ENCODE measurements around the gene PTH1R.

PTH1R gene

DNA sequence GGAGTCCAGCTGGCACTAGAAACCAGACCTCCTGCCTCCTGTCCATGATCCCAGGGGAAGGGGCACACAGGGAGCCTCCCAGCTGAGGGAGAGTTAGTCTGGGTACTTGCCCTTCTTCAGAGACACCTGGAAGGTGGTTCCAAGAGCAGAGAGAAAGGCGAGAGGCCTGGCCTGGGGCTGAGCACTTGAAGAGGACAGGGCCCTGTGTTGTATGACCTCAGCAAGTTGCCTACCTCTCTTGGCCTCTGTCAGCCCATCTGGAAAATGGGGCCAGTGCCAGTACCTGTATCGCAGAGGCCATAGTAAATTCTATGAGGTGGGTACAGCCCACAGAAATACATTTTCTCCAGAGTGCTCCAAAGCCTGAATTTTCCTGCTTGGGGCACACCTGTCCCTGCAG lies 19.5 kb downstream of the PTH1R start:
- in situ Hi-C loops (cut with MboI; ENCODE audit: low pct_unique_long_range_greater_than_20kb, low sequenced_read_pairs, unreplicated experiment): loop anchor here (10.0 kb wide), 1 partner anchor 182 kb away; the partner anchor contains the start of gene PRSS50
- no peak for DNase-seq (ENCODE audit: low spot score)
- TF ChIP-seq, protein P1, sequence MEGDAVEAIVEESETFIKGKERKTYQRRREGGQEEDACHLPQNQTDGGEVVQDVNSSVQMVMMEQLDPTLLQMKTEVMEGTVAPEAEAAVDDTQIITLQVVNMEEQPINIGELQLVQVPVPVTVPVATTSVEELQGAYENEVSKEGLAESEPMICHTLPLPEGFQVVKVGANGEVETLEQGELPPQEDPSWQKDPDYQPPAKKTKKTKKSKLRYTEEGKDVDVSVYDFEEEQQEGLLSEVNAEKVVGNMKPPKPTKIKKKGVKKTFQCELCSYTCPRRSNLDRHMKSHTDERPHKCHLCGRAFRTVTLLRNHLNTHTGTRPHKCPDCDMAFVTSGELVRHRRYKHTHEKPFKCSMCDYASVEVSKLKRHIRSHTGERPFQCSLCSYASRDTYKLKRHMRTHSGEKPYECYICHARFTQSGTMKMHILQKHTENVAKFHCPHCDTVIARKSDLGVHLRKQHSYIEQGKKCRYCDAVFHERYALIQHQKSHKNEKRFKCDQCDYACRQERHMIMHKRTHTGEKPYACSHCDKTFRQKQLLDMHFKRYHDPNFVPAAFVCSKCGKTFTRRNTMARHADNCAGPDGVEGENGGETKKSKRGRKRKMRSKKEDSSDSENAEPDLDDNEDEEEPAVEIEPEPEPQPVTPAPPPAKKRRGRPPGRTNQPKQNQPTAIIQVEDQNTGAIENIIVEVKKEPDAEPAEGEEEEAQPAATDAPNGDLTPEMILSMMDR (IDR thresholded peaks at IDR 0.05; ENCODE audit: extremely low read depth, insufficient read depth, missing control alignments): no peak

DNA sequence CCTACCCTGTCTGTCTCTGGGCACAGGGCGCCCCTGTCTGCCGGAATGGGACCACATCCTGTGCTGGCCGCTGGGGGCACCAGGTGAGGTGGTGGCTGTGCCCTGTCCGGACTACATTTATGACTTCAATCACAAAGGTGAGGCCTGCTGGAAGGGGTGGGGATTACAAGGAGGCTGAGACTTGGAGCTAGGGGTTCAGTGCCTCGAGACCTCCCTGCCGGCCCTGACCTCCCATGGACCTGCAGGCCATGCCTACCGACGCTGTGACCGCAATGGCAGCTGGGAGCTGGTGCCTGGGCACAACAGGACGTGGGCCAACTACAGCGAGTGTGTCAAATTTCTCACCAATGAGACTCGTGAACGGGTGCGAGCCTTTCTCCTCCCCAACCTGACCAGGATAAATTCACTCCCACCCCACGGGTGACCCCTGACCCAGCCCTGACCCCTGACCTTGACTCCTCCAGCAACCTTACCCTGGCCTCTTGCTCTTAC lies 20.4 kb downstream of the PTH1R start:
- TF ChIP-seq, protein P1 (IDR thresholded peaks at IDR 0.05; ENCODE audit: extremely low read depth, insufficient read depth, missing control alignments): no peak
- DNase-seq (ENCODE audit: low spot score): no peak
- in situ Hi-C loops (cut with MboI; ENCODE audit: low pct_unique_long_range_greater_than_20kb, low sequenced_read_pairs, unreplicated experiment): loop anchor here (10.0 kb wide), 1 partner anchor 183 kb away; the partner anchor contains the start of gene PRSS50

DNA sequence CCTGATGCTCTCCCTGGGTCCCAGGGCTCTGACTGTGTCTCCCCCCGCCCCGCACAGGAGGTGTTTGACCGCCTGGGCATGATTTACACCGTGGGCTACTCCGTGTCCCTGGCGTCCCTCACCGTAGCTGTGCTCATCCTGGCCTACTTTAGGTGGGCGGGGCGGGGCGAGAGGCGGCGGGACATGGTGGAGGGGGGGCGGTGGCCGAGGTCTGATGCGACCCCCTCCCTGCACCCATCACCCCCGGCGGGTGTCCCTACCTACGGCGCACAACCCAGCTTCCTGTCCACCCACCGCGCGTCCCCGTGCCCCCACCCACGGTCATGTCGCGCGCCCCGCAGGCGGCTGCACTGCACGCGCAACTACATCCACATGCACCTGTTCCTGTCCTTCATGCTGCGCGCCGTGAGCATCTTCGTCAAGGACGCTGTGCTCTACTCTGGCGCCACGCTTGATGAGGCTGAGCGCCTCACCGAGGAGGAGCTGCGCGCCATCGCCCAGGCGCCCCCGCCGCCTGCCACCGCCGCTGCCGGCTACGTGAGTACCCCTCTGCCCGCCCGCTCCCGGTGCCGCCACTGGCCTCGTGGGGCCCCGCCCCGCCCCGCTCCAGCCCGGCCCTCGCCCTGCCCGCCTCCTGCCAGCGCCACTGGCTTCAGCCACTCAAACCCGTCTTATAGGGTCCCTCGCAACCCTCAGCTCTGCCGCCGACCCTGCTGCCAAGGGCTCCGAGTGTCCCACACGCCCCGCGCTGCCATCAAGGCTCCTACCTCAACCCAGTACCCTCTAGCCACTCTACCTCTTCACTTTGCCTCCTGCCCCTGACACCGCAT lies 21.0 kb downstream of the PTH1R start:
- TF ChIP-seq, protein P1 (IDR thresholded peaks at IDR 0.05; ENCODE audit: extremely low read depth, insufficient read depth, missing control alignments): no peak
- in situ Hi-C loops (cut with MboI; ENCODE audit: low pct_unique_long_range_greater_than_20kb, low sequenced_read_pairs, unreplicated experiment): loop anchor here (10.0 kb wide), 1 partner anchor 184 kb away; the partner anchor contains the start of gene PRSS50
- DNase-seq (ENCODE audit: low spot score): no peak

DNA sequence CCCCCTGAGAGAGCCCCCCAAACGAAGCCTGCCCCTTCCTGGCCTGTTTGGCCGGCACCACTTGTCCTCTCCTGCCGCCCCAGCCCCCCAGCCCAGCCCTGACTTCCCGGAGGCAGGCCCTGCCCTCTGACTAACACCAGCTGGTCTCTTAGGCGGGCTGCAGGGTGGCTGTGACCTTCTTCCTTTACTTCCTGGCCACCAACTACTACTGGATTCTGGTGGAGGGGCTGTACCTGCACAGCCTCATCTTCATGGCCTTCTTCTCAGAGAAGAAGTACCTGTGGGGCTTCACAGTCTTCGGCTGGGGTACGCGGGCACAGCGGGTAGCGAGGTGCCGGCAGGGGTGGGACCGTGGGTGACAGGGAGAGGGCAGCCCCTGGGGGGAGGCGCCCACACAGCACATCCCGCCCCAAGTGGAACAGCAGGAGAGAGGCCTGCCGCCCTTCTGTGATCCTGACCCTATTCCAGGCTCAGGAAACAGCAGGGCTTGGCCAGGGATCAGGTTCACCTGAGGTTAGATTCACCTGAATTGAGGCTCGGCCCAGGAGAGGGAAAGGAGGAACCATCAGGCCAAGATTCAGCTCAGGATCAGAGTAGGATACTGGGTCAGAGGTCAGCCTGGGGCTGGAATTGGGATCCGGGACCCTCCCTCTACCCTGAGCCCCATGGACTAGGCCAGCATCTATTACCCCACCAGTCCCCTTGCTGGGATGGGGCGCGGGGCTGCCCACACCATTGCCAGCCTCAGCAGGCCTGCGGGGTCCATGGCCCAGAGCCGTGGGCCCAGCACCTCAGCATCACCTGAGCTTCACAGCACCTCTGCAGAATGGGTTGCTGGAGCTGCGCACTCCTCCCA lies 21.9 kb downstream of the PTH1R start:
- TF ChIP-seq, protein P1 (IDR thresholded peaks at IDR 0.05; ENCODE audit: extremely low read depth, insufficient read depth, missing control alignments): no peak
- DNase-seq (ENCODE audit: low spot score): no peak
- in situ Hi-C loops (cut with MboI; ENCODE audit: low pct_unique_long_range_greater_than_20kb, low sequenced_read_pairs, unreplicated experiment): loop anchor here (10.0 to 25.0 kb wide), 2 partner anchors 185 to 463 kb away; partner anchors contain the start of gene PRSS50

DNA sequence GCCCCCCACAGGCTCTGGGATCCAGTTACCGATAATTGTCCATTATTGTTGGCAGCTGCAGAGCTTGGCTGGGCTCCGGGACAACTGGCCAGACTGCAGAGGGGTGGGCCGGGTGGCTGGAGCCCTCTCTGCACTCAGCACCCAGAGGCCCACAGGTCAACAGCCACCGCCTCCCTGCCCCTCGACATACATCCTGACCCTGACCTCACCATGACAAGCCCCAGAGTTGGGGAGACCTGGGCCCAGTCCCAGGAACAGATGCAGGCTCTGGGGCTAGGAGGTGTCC lies 22.4 kb downstream of the PTH1R start:
- no peak for DNase-seq (ENCODE audit: low spot score)
- in situ Hi-C loops (cut with MboI; ENCODE audit: low pct_unique_long_range_greater_than_20kb, low sequenced_read_pairs, unreplicated experiment): loop anchor here (25.0 kb wide), 1 partner anchor 462 kb away; no protein-coding TSS in a partner anchor
- TF ChIP-seq, protein P1 (IDR thresholded peaks at IDR 0.05; ENCODE audit: extremely low read depth, insufficient read depth, missing control alignments): no peak

DNA sequence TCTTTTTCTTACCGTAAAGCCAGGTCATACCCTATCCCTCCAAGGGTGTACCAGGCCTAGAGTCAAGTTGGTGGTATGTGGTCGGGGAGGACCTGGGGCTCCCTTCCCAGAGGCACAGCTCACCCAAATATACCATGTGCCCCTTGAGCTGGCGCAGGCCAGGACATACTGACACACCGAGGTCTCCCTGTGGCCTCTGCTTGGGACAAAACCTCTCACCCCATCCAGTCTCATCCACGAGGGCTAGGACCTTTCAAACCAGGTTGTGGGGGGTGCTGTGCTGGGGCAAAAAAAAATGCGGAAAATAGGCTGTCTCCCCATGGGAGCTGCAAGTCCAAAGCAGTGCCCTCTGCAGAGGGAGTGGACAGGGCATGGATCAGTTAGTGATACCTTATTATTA lies 22.8 kb downstream of the PTH1R start:
- in situ Hi-C loops (cut with MboI; ENCODE audit: low pct_unique_long_range_greater_than_20kb, low sequenced_read_pairs, unreplicated experiment): loop anchor here (25.0 kb wide), 1 partner anchor 462 kb away; no protein-coding TSS in a partner anchor
- TF ChIP-seq, protein P1 (IDR thresholded peaks at IDR 0.05; ENCODE audit: extremely low read depth, insufficient read depth, missing control alignments): no peak

More for the DNA sequence above, 22.8 kb downstream of the PTH1R start:
- no peak for DNase-seq (ENCODE audit: low spot score)
